Endothelial cell of umbilical vein (primary cell): Measurements from ENCODE around the gene MAPRE2. TPM values are rescaled to one million over a fixed set of nuclear protein-coding genes. Genes with fewer than 3 reads are reported as not detected.
A peak's percentile ranks its signal among the peaks of the same experiment; 100 is the strongest.

ENCODE experiments used
- BruUV-seq: library from RNA; stranded (reverse); fragments of 400-500 nt; replicated peaks from 2 replicates; lab custom pipeline; 2021; lab: Mats Ljungman, UMichigan
- CTCF ChIA-PET: fragments of 300-600, 350-600 bp; sonication (Branson Sonifier 250); formaldehyde crosslinking; loops from one replicate; lab custom pipeline; 2021; ENCODE audit warnings: antibody characterized with exemption, inconsistent platforms; lab: Charles Lee
- POLR2A ChIA-PET: fragments of 300-600, 350-600 bp; sonication (Branson Sonifier 250); formaldehyde crosslinking; loops from one replicate; lab custom pipeline; 2021; ENCODE audit warnings: antibody characterized with exemption, inconsistent platforms; lab: Charles Lee
- DNase-seq: peaks from one replicate; pipeline ENCODE4 v3.0.0-alpha.2; 2011; ENCODE audit warnings: low read depth, low spot score
- FAIRE-seq: peaks from 2 replicates; lab custom pipeline; 2011; peaks lifted over from hg19 to GRCh38; lab: Jason Lieb, UNC
- H2AFZ ChIP-seq: 2 replicates; pipeline ENCODE4 v1.6.0; 2012; ENCODE audit warnings: low read depth, low read length, control low read depth, inconsistent platforms
- H3K27ac ChIP-seq: 2 replicates; pipeline ENCODE4 v1.5.1; 2011; ENCODE audit warnings: low read depth, mild to moderate bottlenecking, control low read depth, low read length, moderate library complexity; ENCODE audit not compliant: insufficient read depth
- H3K27me3 ChIP-seq, 2 experiments: 2 replicates each; pipeline versions ENCODE4 v1.6.0 to v1.6.1; 2011; ENCODE audit warnings: low read length in 2 of 2, mixed read lengths in 1 of 2; ENCODE audit not compliant: control insufficient read depth in 2 of 2, insufficient read depth in 2 of 2
- H3K36me3 ChIP-seq, 2 experiments: 2 replicates in 1 of 2; 3 replicates in 1 of 2; pipeline ENCODE4 v1.5.1; 2011; ENCODE audit warnings: low read length in 2 of 2, mild to moderate bottlenecking in 1 of 2, moderate library complexity in 1 of 2; ENCODE audit not compliant: control insufficient read depth in 2 of 2, insufficient read depth in 2 of 2; ENCODE audit errors: extremely low read depth in 1 of 2
- H3K4me1 ChIP-seq: 3 replicates; pipeline ENCODE4 v1.5.1; 2011; ENCODE audit warnings: mild to moderate bottlenecking, low read length; ENCODE audit not compliant: control insufficient read depth, insufficient read depth; ENCODE audit errors: extremely low read depth
- H3K4me2 ChIP-seq: 2 replicates; pipeline ENCODE4 v1.6.1; 2011; ENCODE audit warnings: low read length, control low read depth, mixed read lengths; ENCODE audit not compliant: insufficient read depth
- H3K4me3 ChIP-seq, 3 experiments: fragments of 200-600 bp in 1 of 3; sonication (generic), shearing (Covaris generic) in 1 of 3; replicated peaks in 1 of 3; 2 replicates each; pipeline ENCODE4 v1.5.1; 2011 to 2016; ENCODE audit warnings: control low read depth in 3 of 3, low read length in 3 of 3, mild to moderate bottlenecking in 2 of 3, inconsistent platforms in 1 of 3, low read depth in 1 of 3, moderate library complexity in 1 of 3; ENCODE audit not compliant: insufficient read depth in 1 of 3
- H3K79me2 ChIP-seq: 2 replicates; pipeline ENCODE4 v1.6.0; 2012; ENCODE audit warnings: low read length, inconsistent platforms; ENCODE audit not compliant: control insufficient read depth, insufficient read depth
- H3K9ac ChIP-seq: replicated peaks from 2 replicates; pipeline ENCODE3; 2011; ENCODE audit warnings: low read length, control low read depth; ENCODE audit not compliant: insufficient read depth; ENCODE audit errors: extremely low read depth
- H3K9me1 ChIP-seq: replicated peaks from 3 replicates; pipeline ENCODE4 v1.6.0; 2011; ENCODE audit warnings: mild to moderate bottlenecking, low read length; ENCODE audit not compliant: control insufficient read depth, insufficient read depth; ENCODE audit errors: extremely low read depth
- H3K9me3 ChIP-seq: replicated peaks from 2 replicates; pipeline ENCODE4 v1.5.1; 2012; ENCODE audit warnings: low read length, inconsistent platforms; ENCODE audit not compliant: control insufficient read depth, insufficient read depth
- H4K20me1 ChIP-seq: replicated peaks from 2 replicates; pipeline ENCODE3; 2011; ENCODE audit warnings: mild to moderate bottlenecking, low read length; ENCODE audit not compliant: control insufficient read depth, insufficient read depth; ENCODE audit errors: extremely low read depth
- EZH2 ChIP-seq: IDR thresholded peaks from 2 replicates; pipeline ENCODE4 v1.6.1; 2012; ENCODE audit warnings: borderline replicate concordance, low read depth, mild to moderate bottlenecking, moderate library complexity, low read length, inconsistent platforms; ENCODE audit not compliant: severe bottlenecking
- FOS ChIP-seq: IDR thresholded peaks from 2 replicates; pipeline ENCODE4 v1.6.1; 2011; ENCODE audit warnings: mild to moderate bottlenecking, low read length, moderate library complexity, borderline replicate concordance; ENCODE audit not compliant: insufficient read depth
- GATA2 ChIP-seq: IDR thresholded peaks from 2 replicates; pipeline ENCODE4 v1.7.0; 2011; ENCODE audit warnings: low read depth, mild to moderate bottlenecking, moderate library complexity, mixed read lengths, low read length; ENCODE audit not compliant: insufficient read length, insufficient read depth
- JUN ChIP-seq: IDR thresholded peaks from 2 replicates; pipeline ENCODE4 v1.6.1; 2011; ENCODE audit warnings: borderline replicate concordance, low read depth; ENCODE audit not compliant: insufficient read length, insufficient read depth
- MYC ChIP-seq: IDR thresholded peaks from one replicate; pipeline ENCODE4 v1.6.1; 2011; ENCODE audit warnings: mild to moderate bottlenecking, low read depth, low read length
- dilution Hi-C: fragments of 300-500 bp; cut with MboI; formaldehyde crosslinking; loops from one replicate; pipeline ENCODE4 v1.15.0; 2019; ENCODE audit warnings: low sequenced_read_pairs; ENCODE audit not compliant: extremely low pct_ligation_motif_present
- intact Hi-C: fragments of 100-400 bp; cut with micrococcal nuclease; formaldehyde crosslinking; loops from one replicate; pipeline ENCODE4 v1.10.0; 2022
- polyA plus RNA-seq, 4 experiments: library from polyadenylated mRNA; depleted of rRNA in 3 of 4; stranded (reverse) in 3 of 4; unstranded in 1 of 4; fragments of >200 nt; gene quantifications; 2 replicates each; pipeline versions ENCODE4 v1.2.1 to v1.2.3, GENCODE V29; 2011 to 2012; ENCODE audit warnings: missing spikeins in 1 of 4
- total RNA-seq: library from RNA; stranded (reverse); gene quantifications from 2 replicates; pipeline ENCODE4 v1.2.3, GENCODE V29; 2021
- TF ChIP-seq, protein P1 (sequence below), 2 donors: IDR thresholded peaks; 1 replicate in 1 of 2; 2 replicates in 1 of 2; pipeline ENCODE4 v1.5.1; 2011; ENCODE audit warnings: low read length in 2 of 2, mild to moderate bottlenecking in 2 of 2, moderate library complexity in 2 of 2, control low read depth in 1 of 2, inconsistent platforms in 1 of 2, low read depth in 1 of 2; ENCODE audit not compliant: insufficient read depth in 1 of 2; ENCODE audit errors: extremely low read depth in 1 of 2

MAPRE2 gene
- total and polyA plus RNA-seq, 2 donors (not counting 3 experiments of a cell fraction or from before 2014, with no cell fraction given) = 117 to 148 TPM

DNA sequence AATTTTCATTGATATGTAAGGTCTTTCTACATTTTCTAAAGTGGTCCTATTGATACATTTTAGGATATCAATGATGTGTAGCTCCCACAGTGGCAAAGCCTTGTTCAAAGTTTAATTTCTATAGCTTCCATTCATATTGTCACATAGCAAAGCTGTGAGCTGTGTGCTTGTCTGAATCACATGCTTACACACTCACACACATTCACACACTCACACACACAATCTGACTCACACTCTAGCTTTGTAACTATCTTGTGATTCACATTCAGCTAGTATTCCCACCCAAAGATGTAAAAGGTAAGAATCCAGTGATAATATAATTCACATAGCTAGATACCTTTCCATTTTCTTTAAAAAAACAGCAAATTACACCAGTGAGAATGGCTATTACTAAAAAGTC is 58.7 kb downstream of the MAPRE2 start:
- intact Hi-C loops = no loop called here
- Histone ChIP-seq H4K20me1 (peaks cover 4% of the 10 kb centered on the region), H3K4me2 (no peak overlapping the region), H3K9me1 (no peaks in the 10 kb centered on the region), H3K27me3 (no peaks in the 10 kb centered on the region), H3K4me3 (no peak overlapping the region), H3K27ac (no peak overlapping the region), H3K36me3 (peaks cover 4 to 15% of the 10 kb centered on the region in 2 experiments), H3K4me1 (no peaks in the 10 kb centered on the region), H3K79me2 (peaks cover 14% of the 10 kb centered on the region), H2AFZ (no peak overlapping the region), H3K9me3 (no peaks in the 10 kb centered on the region), H3K9ac (no peak overlapping the region)
- FAIRE-seq (no peak), DNase-seq (no peak)
- dilution Hi-C loops = no loop called here
- ChIA-PET CTCF (interaction anchor here (0.8 to 1.5 kb wide), 6 partner anchors 10 to 233 kb away, joined by 3 to 5 read pairs (median 3); no protein-coding TSS in a partner anchor), POLR2A (no interaction called here)
- no TSS peak for BruUV-seq
- TF ChIP-seq, protein P1, sequence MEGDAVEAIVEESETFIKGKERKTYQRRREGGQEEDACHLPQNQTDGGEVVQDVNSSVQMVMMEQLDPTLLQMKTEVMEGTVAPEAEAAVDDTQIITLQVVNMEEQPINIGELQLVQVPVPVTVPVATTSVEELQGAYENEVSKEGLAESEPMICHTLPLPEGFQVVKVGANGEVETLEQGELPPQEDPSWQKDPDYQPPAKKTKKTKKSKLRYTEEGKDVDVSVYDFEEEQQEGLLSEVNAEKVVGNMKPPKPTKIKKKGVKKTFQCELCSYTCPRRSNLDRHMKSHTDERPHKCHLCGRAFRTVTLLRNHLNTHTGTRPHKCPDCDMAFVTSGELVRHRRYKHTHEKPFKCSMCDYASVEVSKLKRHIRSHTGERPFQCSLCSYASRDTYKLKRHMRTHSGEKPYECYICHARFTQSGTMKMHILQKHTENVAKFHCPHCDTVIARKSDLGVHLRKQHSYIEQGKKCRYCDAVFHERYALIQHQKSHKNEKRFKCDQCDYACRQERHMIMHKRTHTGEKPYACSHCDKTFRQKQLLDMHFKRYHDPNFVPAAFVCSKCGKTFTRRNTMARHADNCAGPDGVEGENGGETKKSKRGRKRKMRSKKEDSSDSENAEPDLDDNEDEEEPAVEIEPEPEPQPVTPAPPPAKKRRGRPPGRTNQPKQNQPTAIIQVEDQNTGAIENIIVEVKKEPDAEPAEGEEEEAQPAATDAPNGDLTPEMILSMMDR (IDR thresholded peaks at IDR 0.05; ENCODE audit: extremely low read depth in 1 of 2, insufficient read depth in 1 of 2, low read depth in 1 of 2, low read length in 2 of 2) = no peak
- TF ChIP-seq JUN (no peak), MYC (no peak), FOS (peak; percentile 23)

DNA sequence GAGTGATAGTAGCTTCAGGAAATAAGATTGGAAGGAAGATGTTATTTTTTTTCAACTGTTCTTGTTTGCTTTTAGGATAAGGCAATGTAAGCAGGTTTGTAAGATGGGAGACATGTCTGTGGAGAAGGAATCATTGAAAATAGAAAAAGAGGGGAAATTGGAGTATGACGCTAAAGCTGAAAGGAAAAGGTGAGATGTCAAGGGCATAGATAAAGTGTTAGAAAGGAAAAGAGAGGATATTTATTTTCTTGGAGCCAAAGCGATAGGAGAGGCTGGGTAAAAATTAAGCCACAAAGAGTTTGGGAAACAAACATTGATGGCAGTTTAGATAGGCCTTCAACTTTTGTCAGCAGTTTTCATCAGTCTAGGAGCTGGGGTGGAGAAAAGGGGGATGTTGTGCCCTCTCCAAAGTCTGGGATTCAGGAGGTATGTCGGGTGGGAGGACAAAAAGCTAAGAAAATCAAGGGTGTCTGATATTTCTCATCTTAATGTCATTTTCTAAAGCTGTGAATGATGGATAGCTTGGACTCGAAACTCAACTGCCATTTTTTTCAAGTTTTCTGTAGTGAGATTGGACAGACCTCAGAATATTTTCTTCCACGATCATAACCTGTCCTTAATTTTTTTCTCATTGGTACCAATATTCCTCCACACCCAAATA is 63.3 kb downstream of the MAPRE2 start:
- Histone ChIP-seq H3K27me3 (no peaks in the 10 kb centered on the region), H3K27ac (no peak overlapping the region), H3K36me3 (peaks cover 2 to 8% of the 10 kb centered on the region in 2 experiments), H3K9ac (no peak overlapping the region), H4K20me1 (peaks cover 2% of the 10 kb centered on the region), H3K4me2 (no peak overlapping the region), H3K4me1 (no peaks in the 10 kb centered on the region), H3K9me3 (no peaks in the 10 kb centered on the region), H3K4me3 (no peak overlapping the region), H2AFZ (no peak overlapping the region), H3K79me2 (peaks cover 32% of the 10 kb centered on the region), H3K9me1 (no peaks in the 10 kb centered on the region)
- ChIA-PET CTCF (interaction anchor here (1.0 kb wide), 1 partner anchor 98 kb away, joined by 3 read pairs; no protein-coding TSS in a partner anchor), POLR2A (no interaction called here)
- intact Hi-C loops (no loop called here), dilution Hi-C loops (no loop called here)
- TF ChIP-seq GATA2 (no peak), EZH2 (no peak)
- FAIRE-seq = no peak
- no TSS peak for BruUV-seq
- DNase-seq = no peak
